Measurements from ENCODE around the gene TOP2B.

The TOP2B gene, protein sequence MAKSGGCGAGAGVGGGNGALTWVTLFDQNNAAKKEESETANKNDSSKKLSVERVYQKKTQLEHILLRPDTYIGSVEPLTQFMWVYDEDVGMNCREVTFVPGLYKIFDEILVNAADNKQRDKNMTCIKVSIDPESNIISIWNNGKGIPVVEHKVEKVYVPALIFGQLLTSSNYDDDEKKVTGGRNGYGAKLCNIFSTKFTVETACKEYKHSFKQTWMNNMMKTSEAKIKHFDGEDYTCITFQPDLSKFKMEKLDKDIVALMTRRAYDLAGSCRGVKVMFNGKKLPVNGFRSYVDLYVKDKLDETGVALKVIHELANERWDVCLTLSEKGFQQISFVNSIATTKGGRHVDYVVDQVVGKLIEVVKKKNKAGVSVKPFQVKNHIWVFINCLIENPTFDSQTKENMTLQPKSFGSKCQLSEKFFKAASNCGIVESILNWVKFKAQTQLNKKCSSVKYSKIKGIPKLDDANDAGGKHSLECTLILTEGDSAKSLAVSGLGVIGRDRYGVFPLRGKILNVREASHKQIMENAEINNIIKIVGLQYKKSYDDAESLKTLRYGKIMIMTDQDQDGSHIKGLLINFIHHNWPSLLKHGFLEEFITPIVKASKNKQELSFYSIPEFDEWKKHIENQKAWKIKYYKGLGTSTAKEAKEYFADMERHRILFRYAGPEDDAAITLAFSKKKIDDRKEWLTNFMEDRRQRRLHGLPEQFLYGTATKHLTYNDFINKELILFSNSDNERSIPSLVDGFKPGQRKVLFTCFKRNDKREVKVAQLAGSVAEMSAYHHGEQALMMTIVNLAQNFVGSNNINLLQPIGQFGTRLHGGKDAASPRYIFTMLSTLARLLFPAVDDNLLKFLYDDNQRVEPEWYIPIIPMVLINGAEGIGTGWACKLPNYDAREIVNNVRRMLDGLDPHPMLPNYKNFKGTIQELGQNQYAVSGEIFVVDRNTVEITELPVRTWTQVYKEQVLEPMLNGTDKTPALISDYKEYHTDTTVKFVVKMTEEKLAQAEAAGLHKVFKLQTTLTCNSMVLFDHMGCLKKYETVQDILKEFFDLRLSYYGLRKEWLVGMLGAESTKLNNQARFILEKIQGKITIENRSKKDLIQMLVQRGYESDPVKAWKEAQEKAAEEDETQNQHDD (N-terminal part only)

DNA sequence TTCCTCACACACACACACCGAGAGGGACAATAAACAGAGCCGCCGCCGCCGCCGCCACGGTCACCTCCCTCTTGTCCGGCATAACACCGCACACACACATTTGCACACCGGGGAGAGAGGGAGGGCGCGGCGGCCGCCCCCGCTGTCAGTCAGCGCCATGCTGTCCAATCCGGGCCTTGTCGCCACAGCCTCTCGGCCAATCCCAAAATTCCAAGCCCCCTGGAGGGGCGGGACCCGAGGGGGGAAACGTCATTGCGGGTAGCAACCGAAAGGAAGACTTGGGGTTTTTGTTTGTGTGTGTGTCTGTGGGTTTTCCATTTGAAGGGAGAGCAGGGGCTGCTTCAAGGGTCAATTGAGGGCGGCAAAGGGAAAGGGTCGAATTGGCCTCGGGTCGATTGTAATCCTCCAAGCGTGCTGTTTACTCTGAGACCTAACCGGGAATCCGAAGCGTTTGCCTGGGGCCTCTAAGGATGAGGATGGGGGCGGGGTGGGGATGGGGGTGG, at the start of gene TOP2B:
TSS of gene TOP2B (minus strand) at position 96 of the 503 bp plus-strand sequence. CDS start 610 bp downstream, outside the sequence.
- DNase-seq: peak; percentile 99

DNA sequence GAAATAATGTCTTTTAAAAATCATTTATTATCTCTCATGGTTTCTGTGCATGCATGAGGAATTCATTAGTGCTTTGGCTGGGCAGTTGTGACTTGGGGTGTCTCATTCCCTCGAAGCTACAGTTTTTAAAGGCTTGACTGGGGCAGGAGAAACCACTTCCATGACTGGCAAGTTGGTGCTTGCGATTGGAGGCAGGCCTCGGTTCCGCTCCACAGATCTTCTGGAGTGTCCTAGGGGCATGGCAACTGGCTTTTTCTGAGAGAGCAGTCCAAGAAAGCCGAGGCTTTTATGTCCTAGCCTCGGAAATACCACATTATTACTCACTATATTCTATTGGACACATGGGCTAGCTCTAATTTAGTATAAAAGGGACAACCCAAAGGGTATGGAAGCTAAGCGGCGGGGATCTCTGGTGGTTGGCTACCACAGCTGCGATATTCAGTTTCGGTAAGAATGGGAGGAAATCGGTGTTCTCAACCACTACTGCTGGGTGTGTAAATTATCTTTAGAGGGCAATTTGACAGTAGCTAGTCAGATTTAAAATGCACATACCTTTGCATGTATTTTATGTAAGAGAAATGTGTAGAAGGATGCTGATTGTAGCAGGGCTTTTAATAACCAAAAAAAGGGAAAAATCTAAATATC, 48.8 kb upstream of the TOP2B start:
- no peak for DNase-seq

DNA sequence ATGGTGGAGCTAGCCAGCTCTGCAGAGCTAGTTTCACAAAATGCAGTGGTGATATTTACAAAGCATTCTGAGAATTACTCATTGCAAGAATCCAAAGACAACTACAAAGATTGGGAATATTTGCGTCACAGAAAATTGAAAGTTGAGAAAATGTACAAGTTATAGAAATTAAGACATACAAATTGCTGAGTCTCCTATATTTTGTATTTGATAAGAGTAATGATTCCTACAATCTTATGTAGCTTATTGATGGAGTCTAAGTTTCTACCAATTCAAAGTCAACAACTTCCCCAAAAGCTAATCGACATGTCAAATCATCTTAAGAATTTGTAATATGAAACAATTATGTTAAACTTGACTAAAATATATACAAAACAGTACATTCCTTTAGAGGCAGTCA, 46.4 kb upstream of the TOP2B start:
- no peak for DNase-seq

DNA sequence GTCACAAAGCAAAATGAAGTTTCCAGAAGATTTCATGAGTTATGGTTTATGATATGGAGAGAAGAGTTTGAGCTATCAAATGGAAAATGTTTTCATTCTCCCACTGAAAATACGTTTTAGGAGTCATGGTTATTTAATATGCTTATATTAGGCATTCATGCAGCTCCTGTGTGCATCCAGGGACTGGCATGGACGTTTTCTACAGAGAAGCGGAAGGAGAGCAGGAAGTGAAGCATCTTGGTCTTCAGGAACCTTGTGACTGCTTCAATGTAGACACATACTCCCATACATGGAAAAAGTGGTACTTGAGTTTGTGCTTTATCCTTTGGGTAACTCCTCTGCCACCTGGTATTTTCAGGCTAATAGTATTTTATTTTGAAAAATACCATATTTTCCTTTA, 43.3 kb upstream of the TOP2B start:
- no peak for DNase-seq

DNA sequence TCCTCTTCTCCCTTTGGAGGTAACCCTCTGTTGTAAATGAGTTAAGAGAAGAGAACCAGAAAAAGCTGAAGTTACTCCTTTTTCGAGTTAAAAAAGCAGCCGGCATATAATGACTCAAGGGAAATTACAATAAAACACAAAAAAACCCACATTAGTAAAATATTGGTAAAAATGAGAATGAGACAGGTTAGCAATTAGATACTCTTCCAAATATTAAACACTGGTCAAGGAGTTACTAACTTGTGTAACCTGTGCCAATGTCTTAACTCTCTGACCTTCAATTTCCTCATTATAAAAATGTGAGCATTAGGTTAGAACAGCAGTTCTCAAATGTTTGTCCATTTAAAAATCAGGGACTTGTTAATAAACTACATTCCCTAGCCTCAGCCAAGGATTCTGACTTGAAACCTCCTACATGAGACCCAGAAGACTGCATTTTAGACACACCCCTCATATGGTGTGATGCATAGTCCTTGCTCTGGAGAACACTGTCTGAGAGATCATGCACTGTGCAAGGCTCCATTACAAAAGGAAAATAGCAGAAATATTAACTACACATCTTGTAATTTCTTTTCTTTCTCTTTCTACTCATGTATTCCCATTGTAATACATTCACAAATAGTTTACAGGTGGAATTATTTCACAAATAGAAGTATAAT, 42.7 kb upstream of the TOP2B start:
- no peak for DNase-seq

DNA sequence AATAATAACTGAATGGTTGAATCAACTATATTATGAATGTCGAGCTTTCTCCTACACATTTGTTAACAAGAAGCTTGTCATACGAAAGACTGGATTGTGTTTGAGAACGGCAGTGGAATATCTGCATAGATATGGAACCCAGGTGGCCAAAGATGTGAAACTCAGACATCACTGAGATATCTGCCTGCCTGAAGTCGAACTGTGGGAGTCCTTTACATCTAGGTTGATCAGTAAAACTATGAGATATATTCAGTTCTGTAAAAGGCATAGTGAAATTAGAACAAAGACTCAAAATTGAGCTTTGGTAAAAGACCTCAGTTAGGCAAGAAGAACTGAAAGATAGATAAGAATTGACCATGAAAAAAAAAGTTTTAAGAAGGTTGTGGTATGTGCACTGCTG, 41.5 kb upstream of the TOP2B start:
- DNase-seq: no peak

DNA sequence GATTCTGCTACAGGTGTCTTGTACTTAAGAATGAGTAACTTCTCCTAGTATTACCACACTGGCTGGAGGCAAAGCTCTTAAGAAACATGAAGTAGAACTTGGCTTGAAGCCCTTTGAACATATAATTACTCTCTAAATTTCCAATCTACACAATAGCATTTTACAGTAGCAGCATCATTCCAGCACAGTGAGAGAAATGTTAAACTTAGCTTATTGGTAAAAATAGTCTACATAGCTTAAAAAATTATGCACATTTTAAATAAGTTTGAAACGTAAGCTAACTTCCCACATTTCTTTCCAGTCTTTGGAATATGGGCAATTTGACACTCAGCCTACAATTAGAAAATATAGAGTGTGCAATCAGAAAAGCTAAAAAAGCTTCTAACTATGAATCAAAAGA, 32.8 kb upstream of the TOP2B start:
- DNase-seq: no peak

DNA sequence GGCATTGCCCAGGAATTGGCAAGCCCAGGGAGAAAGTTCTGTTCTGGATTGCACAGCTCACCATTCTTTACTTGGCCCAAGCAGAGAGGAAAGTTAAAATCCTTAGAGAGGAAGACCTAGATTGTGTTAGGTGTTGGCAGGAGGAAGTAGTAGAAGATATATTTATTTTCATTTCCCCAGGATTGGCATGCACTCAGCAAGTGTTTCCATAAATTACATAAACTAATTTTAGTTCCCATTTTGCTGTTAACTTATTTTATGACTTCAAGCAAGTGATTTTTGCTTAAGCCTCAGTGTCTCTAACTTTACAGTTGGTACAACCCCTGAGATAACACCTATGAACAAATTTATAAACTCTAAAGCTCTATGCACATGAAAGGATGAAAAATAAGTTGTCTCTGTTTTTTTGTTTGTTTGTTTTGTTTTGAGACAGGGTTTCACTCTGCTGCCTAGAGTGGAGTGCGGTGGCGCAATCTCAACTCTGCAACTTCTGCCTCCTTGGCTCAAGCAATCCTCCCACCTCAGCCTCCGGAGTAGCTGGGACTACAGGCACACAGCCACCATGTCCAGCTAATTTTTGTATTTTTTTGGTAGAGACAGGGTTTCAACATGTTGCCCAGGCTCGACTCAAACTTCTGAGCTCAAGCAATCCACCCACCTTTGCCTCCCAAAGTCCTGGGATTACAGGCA, 31.2 kb upstream of the TOP2B start:
- DNase-seq: no peak

DNA sequence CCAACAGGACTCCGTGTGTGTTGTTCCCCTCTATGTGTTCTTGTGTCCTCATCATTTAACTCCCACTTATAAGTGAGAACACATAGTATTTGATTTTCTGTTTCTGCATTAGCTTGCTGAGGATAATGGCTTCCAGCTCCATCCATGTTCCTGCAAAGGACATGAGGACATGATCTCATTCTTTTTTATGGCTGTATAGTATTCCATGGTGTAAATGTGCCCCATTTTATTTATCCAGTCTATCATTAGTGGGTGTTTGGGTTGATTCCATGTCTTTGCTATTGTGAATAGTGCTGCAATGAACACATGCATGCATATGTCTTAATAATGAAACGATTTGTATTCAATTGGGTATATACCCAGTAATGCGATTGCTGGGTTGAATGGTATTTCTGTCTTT, 28.5 kb upstream of the TOP2B start:
- no peak for DNase-seq

DNA sequence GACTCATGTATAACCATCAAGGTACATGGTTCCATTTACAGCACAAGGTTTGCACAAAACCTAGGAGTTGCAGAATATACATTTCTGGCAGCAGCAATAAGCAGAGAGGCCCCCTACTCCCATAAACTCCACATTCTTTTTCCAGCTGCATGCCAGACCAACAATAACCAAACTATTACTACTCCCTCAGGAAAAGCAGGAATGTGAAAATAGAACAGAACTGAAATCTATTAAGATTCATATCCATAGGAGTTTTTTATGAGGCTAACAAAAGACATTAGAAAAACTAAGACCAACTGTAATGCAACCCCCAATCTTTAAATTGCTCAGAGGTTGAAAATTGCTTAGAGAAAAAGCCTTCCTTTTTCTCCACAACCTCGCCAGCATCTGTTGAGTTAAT, 27.6 kb upstream of the TOP2B start:
- peak; percentile 48 for DNase-seq

DNA sequence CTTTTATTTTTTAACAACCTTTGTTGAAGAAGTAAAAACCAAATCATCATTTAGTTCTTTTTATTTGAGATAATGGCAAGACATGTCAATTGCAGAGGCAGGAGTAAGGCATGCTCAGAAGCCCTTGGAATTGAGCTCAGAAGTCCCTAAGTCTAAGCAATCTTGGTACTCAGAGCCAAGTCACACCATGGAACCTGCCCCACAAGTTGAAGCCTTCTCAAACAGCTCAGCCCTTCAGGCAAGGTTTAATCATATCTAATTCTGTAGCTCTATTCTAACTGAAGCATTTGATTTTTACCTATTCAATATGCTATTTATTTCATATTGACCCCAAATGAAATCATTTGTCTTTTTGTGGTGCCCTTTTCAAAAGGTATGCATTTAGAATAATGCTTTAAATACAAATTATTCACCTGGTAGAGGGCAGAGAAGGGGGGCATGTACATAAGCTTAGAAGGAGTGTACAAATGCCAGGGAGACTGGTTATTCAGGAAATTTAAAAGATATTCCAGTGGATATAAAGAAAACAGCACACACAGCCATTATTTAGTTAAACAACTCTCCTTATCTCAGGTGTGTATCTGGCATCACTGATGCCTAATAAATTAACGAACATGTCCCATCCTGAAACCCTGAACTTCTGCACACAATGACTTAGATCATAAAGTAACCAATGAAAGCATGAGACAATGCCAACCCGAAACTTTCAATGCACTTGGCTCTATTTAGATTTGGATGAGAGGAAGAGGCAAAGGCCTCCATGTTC, 26.2 kb upstream of the TOP2B start:
- no peak for DNase-seq

DNA sequence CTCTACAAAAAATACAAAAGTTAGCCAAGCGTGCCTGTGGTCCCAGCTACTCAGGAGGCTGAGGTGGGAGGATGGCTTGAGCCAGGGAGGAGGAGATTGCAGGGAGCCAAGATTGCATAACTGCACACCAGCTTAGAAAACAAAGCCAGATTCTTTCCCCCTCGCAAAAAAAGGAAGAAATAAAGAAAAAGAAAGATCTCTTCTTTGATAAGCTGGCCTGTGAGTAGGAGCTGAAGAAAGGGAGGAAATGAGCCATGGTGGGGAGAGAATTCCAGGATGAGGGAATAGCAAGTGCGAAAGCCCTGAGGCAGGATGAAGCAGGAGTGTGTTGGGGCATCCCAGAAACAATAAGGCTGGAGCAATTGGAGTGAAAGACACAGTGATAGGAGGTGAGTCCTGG, 24.5 kb upstream of the TOP2B start:
- no peak for DNase-seq

DNA sequence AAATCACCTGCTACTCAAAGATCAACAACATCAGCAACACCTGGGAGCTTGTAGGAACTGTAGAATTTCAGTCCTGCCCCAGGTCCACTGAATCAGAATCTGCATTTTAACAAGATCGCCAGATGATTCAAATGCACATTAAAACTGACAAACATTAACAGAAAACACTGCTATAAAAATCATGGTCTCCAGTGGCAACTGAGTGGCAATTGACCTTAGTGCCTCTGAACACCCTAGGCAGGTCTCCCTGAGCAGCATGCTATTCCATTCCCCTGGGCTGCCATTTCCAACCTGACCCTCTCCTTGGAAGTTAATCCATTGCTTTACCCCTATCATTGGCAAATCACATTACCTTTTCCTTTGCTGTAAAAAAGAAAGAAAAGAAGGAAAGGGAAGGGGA, 23.0 kb upstream of the TOP2B start:
- DNase-seq: no peak

DNA sequence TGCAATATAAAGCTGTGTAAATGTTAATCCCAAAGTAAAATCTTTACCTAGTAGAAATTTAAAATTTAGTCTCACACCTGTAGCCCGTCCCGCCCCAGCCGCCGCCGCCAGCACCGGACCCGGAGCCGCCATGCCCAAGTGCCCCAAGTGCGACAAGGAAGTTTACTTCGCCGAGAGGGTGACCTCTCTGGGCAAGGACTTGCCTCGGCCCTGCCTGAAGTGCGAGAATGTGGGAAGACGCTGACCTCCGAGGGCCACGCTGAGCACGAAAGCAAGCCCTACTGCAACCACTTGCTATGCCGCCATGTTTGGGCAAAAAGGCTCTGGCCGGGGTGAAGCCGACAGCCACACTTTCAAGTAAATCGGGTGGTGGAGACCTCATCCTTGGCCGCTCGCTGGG, 22.1 kb upstream of the TOP2B start:
- DNase-seq: no peak

DNA sequence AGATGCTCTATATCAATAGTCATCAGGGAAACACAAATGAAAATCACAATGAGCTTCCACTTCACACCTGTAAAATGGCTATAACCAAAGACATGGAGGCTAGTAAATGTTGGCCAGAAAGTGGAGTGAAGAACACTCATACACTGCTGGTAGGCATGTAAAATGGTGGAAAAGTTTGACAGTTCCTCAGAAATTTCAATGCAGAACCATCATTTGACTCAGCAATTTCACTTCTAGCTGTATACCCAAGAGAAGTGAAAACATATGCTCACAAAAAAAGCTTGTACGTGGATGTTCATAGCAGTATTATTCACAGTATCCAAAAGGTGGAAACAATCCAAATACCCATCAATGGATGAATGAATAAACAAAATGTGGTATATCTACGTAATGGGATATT, 19.2 kb upstream of the TOP2B start:
- no peak for DNase-seq

DNA sequence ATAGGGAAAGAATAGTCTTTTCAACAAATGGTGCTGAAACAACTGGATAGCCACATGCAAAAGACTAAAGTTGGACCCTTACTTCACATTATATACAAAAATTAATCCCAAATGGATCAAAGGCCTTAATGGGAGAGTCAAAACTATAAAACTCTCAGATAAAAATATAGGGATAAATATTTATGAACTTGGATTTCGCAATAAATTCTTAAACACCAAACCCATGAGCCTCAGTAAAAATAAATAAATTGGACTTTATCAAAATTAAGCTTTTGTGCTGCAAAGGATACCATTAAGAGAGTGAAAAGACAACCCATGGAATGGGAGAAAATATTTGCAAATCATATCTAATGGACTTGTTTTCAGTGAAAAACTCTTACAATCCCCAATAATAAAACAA, 18.7 kb upstream of the TOP2B start:
- DNase-seq: no peak

DNA sequence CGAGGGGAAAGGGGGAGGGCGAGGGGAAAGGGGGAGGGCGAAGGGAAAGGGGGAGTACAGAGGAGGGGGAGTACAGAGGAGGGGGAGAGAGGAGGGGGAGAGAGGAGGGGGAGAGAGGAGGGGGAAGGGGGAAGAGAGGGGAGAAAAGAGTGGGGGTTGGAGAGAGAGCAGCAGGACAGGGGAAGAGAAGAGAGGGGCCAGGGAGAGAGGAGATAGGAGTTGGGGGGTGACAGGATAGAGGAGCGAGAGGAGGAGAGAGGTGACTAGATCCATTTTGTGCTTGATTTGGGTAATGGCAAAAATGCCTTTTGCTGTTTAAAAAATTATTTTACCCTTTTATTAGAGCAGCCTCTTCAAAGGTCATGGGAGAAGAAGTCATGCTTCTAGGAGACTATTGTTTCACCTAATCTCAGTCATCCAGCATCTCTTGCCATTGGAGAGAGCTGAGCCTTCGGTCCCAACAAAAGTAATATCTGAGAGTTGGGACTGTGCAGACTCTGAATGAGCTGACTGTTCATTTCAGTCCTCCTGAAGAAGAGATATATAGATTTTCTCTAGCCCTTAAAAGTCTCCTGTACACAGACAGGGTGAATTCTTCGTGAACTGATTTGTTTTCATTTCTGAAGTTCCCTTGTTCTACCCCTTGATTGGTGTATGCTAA, 15.1 kb upstream of the TOP2B start:
- no peak for DNase-seq

DNA sequence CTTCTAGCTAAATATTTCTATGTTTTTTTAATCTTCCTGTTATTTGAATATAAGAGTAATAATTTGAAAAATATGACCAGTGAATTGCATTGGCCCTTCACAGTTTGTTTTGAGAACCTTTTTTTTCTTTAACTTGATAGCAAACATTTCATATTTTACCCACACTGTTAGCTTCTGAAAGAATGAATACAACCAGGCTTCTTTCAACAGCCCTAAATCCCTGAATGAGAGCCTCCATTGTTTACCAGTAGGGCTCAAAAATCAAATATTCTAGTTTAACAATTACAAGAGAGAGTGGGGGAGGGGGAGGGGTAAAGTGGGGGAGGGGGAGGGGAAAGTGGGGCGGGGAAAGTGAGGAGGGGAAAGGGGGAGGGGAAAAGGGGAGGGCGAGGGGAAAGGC, 14.5 kb upstream of the TOP2B start:
- DNase-seq: no peak

DNA sequence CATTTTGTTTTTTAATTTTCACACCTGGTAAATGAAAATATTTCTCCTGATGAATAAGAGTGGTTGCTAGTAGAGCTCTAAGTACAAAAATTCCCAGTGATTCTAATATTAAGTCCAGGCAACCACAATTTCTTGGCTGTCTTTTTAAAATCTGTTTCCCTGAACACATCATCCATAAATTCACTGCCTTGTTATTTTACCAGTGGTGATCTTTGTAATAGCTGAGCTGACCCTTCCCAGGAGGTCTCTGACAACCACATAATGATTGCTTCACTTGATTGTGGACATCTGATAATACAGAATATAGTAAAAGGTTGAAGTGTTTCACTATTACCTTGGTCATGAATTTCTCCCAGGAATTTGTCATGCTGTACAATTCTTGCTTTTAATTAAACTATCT, 13.9 kb upstream of the TOP2B start:
- DNase-seq: no peak

DNA sequence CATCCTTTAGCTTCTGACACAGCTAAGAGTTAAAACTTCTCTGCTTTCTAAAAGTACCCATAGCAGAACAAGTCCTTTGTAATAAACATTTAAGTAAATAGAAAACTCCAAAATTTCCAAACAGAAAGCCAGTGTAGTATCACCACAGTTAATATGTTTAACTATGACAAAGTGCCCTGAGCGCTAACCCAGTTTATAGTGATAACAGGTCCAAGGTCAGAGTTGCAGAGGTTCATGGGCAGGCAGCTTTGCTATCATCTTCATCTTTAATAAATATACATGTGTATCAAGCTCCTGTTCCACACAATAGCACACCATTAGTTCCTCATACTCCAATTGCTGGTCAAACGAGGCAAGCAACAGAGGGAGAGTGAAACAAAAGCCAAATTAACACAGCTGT, 12.4 kb upstream of the TOP2B start:
- DNase-seq: no peak
